ENCODE results near the gene TRPM2. TPM values are rescaled to one million over a fixed set of nuclear protein-coding genes. Genes with fewer than 3 reads are reported as not detected.
"Not testable (repeated sequence)": the region's sequence is repeated elsewhere in the genome, so short reads cannot be mapped to it uniquely, and the experiment has no call there.

TRPM2 gene
- total RNA-seq, 2 experiments from 2014 or later = 2.6 to 3.7 TPM

- ATAC-seq (no peak), DNase-seq (no peak)
- TF ChIP-seq CTCF (IDR thresholded peaks at IDR 0.05) = no peak
- ChIA-PET CTCF (no interaction called here), POLR2A (no interaction called here)
- intact Hi-C loops (cut with micrococcal nuclease) = no loop called here
- Mint-ChIP-seq H3K36me3 (ENCODE audit: low read depth) (peaks cover 3% of the 10 kb centered on the region), H3K4me1 (ENCODE audit: low read depth) (peaks cover 11% of the 10 kb centered on the region), H3K9me3 (no peaks in the 10 kb centered on the region), H3K27me3 (no peaks in the 10 kb centered on the region), H3K27ac (no peak overlapping the region), H3K4me3 (no peak overlapping the region)
These were observed 18.0 kb upstream of the TRPM2 start for GRCh38 chr21:44335266-44336059.

- DNase-seq = no peak
- H3K9me3 Mint-ChIP-seq = no peaks in the 10 kb centered on the region
- CTCF ChIA-PET = interaction anchor here (1.5 kb wide), 1 partner anchor 40 kb away, joined by 3 read pairs; no protein-coding TSS in a partner anchor
- ATAC-seq = no peak
- H3K27me3 Mint-ChIP-seq = no peaks in the 10 kb centered on the region
- peaks cover 14% of the 10 kb centered on the region for H3K4me1 Mint-ChIP-seq (ENCODE audit: low read depth)
- peak overlapping the region; percentile 62 for H3K27ac Mint-ChIP-seq
- intact Hi-C loops (cut with micrococcal nuclease) = no loop called here
- H3K36me3 Mint-ChIP-seq (ENCODE audit: low read depth) = peaks cover 3% of the 10 kb centered on the region
- no peak overlapping the region for H3K4me3 Mint-ChIP-seq
- POLR2A ChIA-PET = interaction anchor here (0.6 to 1.9 kb wide), 3 partner anchors 8 to 11 kb away, joined by 3 to 11 read pairs (median 5); no protein-coding TSS in a partner anchor
- no peak for TF ChIP-seq CTCF (IDR thresholded peaks at IDR 0.05)
These were observed 16.0 kb upstream of the TRPM2 start for GRCh38 chr21:44337449-44337848.

- TF ChIP-seq CTCF (IDR thresholded peaks at IDR 0.05) = no peak
- Mint-ChIP-seq H3K27ac (peak overlapping the region; percentile 62), H3K4me3 (peak overlapping the region; percentile 52), H3K4me1 (ENCODE audit: low read depth) (peaks cover 14% of the 10 kb centered on the region), H3K27me3 (no peaks in the 10 kb centered on the region), H3K9me3 (no peaks in the 10 kb centered on the region), H3K36me3 (ENCODE audit: low read depth) (peaks cover 3% of the 10 kb centered on the region)
- intact Hi-C loops (cut with micrococcal nuclease) = no loop called here
- CTCF ChIA-PET = interaction anchor here (1.0 to 1.5 kb wide), 3 partner anchors 37 to 142 kb away, joined by 3 read pairs; no protein-coding TSS in a partner anchor
- POLR2A ChIA-PET = interaction anchor here (0.6 to 1.9 kb wide), 7 partner anchors 9 to 42 kb away, joined by 3 to 11 read pairs (median 3); no protein-coding TSS in a partner anchor
- ATAC-seq (no peak), DNase-seq (peak; percentile 51)
These were observed 15.2 kb upstream of the TRPM2 start for GRCh38 chr21:44337941-44338895.

GRCh38 chr21:44338971-44339910 lies 14.2 kb upstream of the TRPM2 start, which contains the start of gene CFAP410:
Gene CFAP410 (minus strand): TSS chr21:44339390. CDS start chr21:44339194, 196 bp downstream.
- ChIA-PET POLR2A (interaction anchor here (0.6 to 1.9 kb wide), 7 partner anchors 9 to 43 kb away, joined by 3 to 11 read pairs (median 3); partner anchors contain the start of gene TRPM2), CTCF (interaction anchor here (1.0 to 1.5 kb wide), 3 partner anchors 39 to 149 kb away, joined by 3 read pairs; no protein-coding TSS in a partner anchor)
- intact Hi-C loops (cut with micrococcal nuclease) = no loop called here
- peak; percentile 95 for ATAC-seq
- no peaks in the 10 kb centered on the region for H3K9me3 Mint-ChIP-seq
- peaks cover 3% of the 10 kb centered on the region for H3K36me3 Mint-ChIP-seq (ENCODE audit: low read depth)
- peak; percentile 95 for DNase-seq
- H3K27me3 Mint-ChIP-seq = no peaks in the 10 kb centered on the region
- TF ChIP-seq CTCF (IDR thresholded peaks at IDR 0.05) = no peak
- peak within 1 kb of the TSS; percentile 91 for H3K27ac Mint-ChIP-seq
- peak within 1 kb of the TSS; percentile 88 for H3K4me3 Mint-ChIP-seq
- H3K4me1 Mint-ChIP-seq (ENCODE audit: low read depth) = peaks cover 17% of the 10 kb centered on the region

- not testable (repeated sequence) for H3K27me3 Mint-ChIP-seq
These were observed 11.5 kb upstream of the TRPM2 start for GRCh38 chr21:44341726-44342458.

GRCh38 chr21:44342981-44343380 lies 10.4 kb upstream of the TRPM2 start:
- not testable (repeated sequence) for H3K9me3 Mint-ChIP-seq; ATAC-seq; H3K4me3 Mint-ChIP-seq; H3K27ac Mint-ChIP-seq; H3K36me3 Mint-ChIP-seq (ENCODE audit: low read depth); H3K27me3 Mint-ChIP-seq; DNase-seq
- intact Hi-C loops (cut with micrococcal nuclease) = loop anchor here (10.0 kb wide), 1 partner anchor 132 kb away; no protein-coding TSS in a partner anchor
- CTCF ChIA-PET = interaction anchor here (1.1 to 1.6 kb wide), 2 partner anchors 10 to 137 kb away, joined by 3 to 8 read pairs; partner anchors contain the start of gene TRPM2
- POLR2A ChIA-PET = interaction anchor here (1.0 to 3.6 kb wide), 2 partner anchors 11 to 40 kb away, joined by 3 to 14 read pairs; partner anchors contain the start of gene TRPM2
- peaks cover 13% of the 10 kb centered on the region for H3K4me1 Mint-ChIP-seq (ENCODE audit: low read depth)

More at GRCh38 chr21:44341726-44342458, 11.5 kb upstream of the TRPM2 start:
- not testable (repeated sequence) for H3K4me3 Mint-ChIP-seq; H3K36me3 Mint-ChIP-seq (ENCODE audit: low read depth); DNase-seq; ATAC-seq; H3K9me3 Mint-ChIP-seq
- H3K27ac Mint-ChIP-seq = peak overlapping the region; percentile 27
- H3K4me1 Mint-ChIP-seq (ENCODE audit: low read depth) = peaks cover 17% of the 10 kb centered on the region
- ChIA-PET POLR2A (interaction anchor here (1.0 to 3.6 kb wide), 3 partner anchors 10 to 41 kb away, joined by 3 to 14 read pairs (median 3); partner anchors contain the start of gene TRPM2), CTCF (interaction anchor here (1.6 kb wide), 1 partner anchor 11 kb away, joined by 8 read pairs; the partner anchor contains the start of gene TRPM2)
- intact Hi-C loops (cut with micrococcal nuclease) = loop anchor here (10.0 kb wide), 1 partner anchor 133 kb away; no protein-coding TSS in a partner anchor
